H1 (cell line): ENCODE measurements around the gene CLEC18B. TPM values are rescaled to one million over a fixed set of nuclear protein-coding genes. Genes with fewer than 3 reads are reported as not detected.

ENCODE experiments used
- CTCF ChIA-PET: fragments of 300-600 bp; sonication (Branson Sonifier 250); formaldehyde crosslinking; loops from one replicate; lab custom pipeline; 2021; ENCODE audit not compliant: partially characterized antibody; lab: Charles Lee
- POLR2A ChIA-PET: fragments of 300-600 bp; sonication (Branson Sonifier 250); formaldehyde crosslinking; loops from one replicate; lab custom pipeline; 2021; ENCODE audit warnings: inconsistent platforms; ENCODE audit not compliant: partially characterized antibody; lab: Charles Lee
- DNase-seq, 2 experiments: peaks; one replicate each; pipeline versions ENCODE4 v3.0.0 to v3.0.0-alpha.2; 2010 to 2022; ENCODE audit warnings: low spot score in 2 of 2, low read depth in 1 of 2, mixed read lengths in 1 of 2
- FAIRE-seq: peaks from 2 replicates; lab custom pipeline; 2011; peaks lifted over from hg19 to GRCh38; lab: Jason Lieb, UNC
- H2AFZ ChIP-seq: 2 replicates; pipeline ENCODE4 v1.8.1; 2012; ENCODE audit warnings: low read length, inconsistent platforms
- H2AK5ac ChIP-seq: 2 replicates; pipeline ENCODE4 v1.6.1; 2013; ENCODE audit warnings: low read depth, low read length
- H2BK120ac ChIP-seq: replicated peaks from 2 replicates; pipeline ENCODE3; 2013; ENCODE audit warnings: low read depth, low read length, inconsistent platforms
- H2BK12ac ChIP-seq: 2 replicates; pipeline ENCODE4 v1.6.1; 2013; ENCODE audit warnings: low read depth, low read length
- H2BK15ac ChIP-seq: 2 replicates; pipeline ENCODE4 v1.6.1; 2013; ENCODE audit warnings: low read length
- H2BK20ac ChIP-seq: 2 replicates; pipeline ENCODE4 v1.6.1; 2013; ENCODE audit warnings: low read length
- H2BK5ac ChIP-seq: 2 replicates; pipeline ENCODE4 v1.6.1; 2013; ENCODE audit warnings: low read depth, low read length
- H3K14ac ChIP-seq: 2 replicates; pipeline ENCODE4 v1.6.1; 2013; ENCODE audit warnings: inconsistent platforms; ENCODE audit not compliant: insufficient read length
- H3K18ac ChIP-seq: 2 replicates; pipeline ENCODE4 v1.6.1; 2013; ENCODE audit warnings: low read length; ENCODE audit errors: extremely low read depth
- H3K23ac ChIP-seq: 2 replicates; pipeline ENCODE4 v1.6.1; 2013; ENCODE audit warnings: inconsistent platforms; ENCODE audit not compliant: insufficient read length
- H3K23me2 ChIP-seq: 2 replicates; pipeline ENCODE4 v1.6.1; 2013; ENCODE audit warnings: low read depth, low read length
- H3K27ac ChIP-seq: 2 replicates; pipeline ENCODE4 v1.6.1; 2011; ENCODE audit warnings: low read depth, low read length, inconsistent platforms
- H3K27me3 ChIP-seq, 4 experiments: replicated peaks in 1 of 4; 1 replicate in 1 of 4; 2 replicates in 3 of 4; pipeline versions ENCODE4 v1.6.1 to v1.8.1; 2011 to 2013; ENCODE audit warnings: low read length in 3 of 4, mild to moderate bottlenecking in 3 of 4, inconsistent platforms in 2 of 4, mixed read lengths in 2 of 4, moderate library complexity in 1 of 4; ENCODE audit not compliant: control insufficient read depth in 3 of 4, insufficient read depth in 3 of 4; ENCODE audit errors: extremely low read depth in 1 of 4
- H3K36me3 ChIP-seq, 4 experiments: 2 replicates each; pipeline versions ENCODE4 v1.6.1 to v1.8.1; 2011 to 2013; ENCODE audit warnings: mild to moderate bottlenecking in 4 of 4, low read length in 3 of 4, moderate library complexity in 2 of 4, control low read depth in 1 of 4, inconsistent platforms in 1 of 4; ENCODE audit not compliant: insufficient read depth in 4 of 4, control insufficient read depth in 2 of 4
- H3K4ac ChIP-seq: replicated peaks from 2 replicates; pipeline ENCODE3; 2013; ENCODE audit warnings: low read length, low read depth, mixed read lengths, inconsistent platforms; ENCODE audit not compliant: insufficient read length
- H3K4me1 ChIP-seq, 4 experiments: replicated peaks in 1 of 4; 1 replicate in 1 of 4; 2 replicates in 3 of 4; pipeline versions ENCODE4 v1.6.1 to v1.8.1; 2011 to 2013; ENCODE audit warnings: low read length in 3 of 4, inconsistent platforms in 2 of 4, mixed read lengths in 1 of 4; ENCODE audit not compliant: insufficient read depth in 4 of 4, control insufficient read depth in 3 of 4
- H3K4me2 ChIP-seq, 2 experiments: 2 replicates each; pipeline versions ENCODE4 v1.6.1 to v1.8.1; 2011 to 2013; ENCODE audit warnings: low read depth in 2 of 2, low read length in 2 of 2, control low read depth in 1 of 2, inconsistent platforms in 1 of 2, mild to moderate bottlenecking in 1 of 2; ENCODE audit not compliant: insufficient read depth in 1 of 2
- H3K4me3 ChIP-seq, 4 experiments: fragments of 200-600, 300-600 bp in 1 of 4; sonication (generic), shearing (Covaris generic), sonication (Bioruptor Twin) in 1 of 4; 2 replicates each; pipeline versions ENCODE4 v1.5.1 to v1.8.1; 2011 to 2016; ENCODE audit warnings: low read length in 4 of 4, low read depth in 3 of 4, control low read depth in 2 of 4, inconsistent platforms in 2 of 4, mild to moderate bottlenecking in 2 of 4, mixed read lengths in 1 of 4, moderate library complexity in 1 of 4; ENCODE audit not compliant: insufficient read depth in 2 of 4; ENCODE audit errors: extremely low read depth in 1 of 4
- H3K56ac ChIP-seq: replicated peaks from 2 replicates; pipeline ENCODE3; 2013; ENCODE audit warnings: low read depth, mild to moderate bottlenecking, mixed read lengths, low read length, inconsistent platforms; ENCODE audit not compliant: insufficient read length
- H3K79me1 ChIP-seq: 2 replicates; pipeline ENCODE4 v1.6.1; 2013; ENCODE audit warnings: low read depth, low read length, control low read depth
- H3K79me2 ChIP-seq, 2 experiments: 2 replicates each; pipeline versions ENCODE4 v1.6.1 to v1.8.1; 2012 to 2013; ENCODE audit warnings: low read length in 2 of 2, mild to moderate bottlenecking in 2 of 2, inconsistent platforms in 1 of 2; ENCODE audit not compliant: insufficient read depth in 2 of 2, control insufficient read depth in 1 of 2
- H3K9ac ChIP-seq, 4 experiments: replicated peaks in 1 of 4; 1 replicate in 1 of 4; 2 replicates in 3 of 4; pipeline versions ENCODE4 v1.6.1 to v1.8.1; 2011 to 2013; ENCODE audit warnings: low read depth in 3 of 4, low read length in 3 of 4, control low read depth in 2 of 4, mild to moderate bottlenecking in 2 of 4, moderate library complexity in 2 of 4, inconsistent platforms in 1 of 4; ENCODE audit errors: extremely low read depth in 1 of 4
- H3K9me3 ChIP-seq, 2 experiments: 2 replicates each; pipeline versions ENCODE4 v1.6.1 to v1.8.1; 2012 to 2013; ENCODE audit warnings: mild to moderate bottlenecking in 2 of 2, moderate library complexity in 2 of 2, control low read depth in 1 of 2, inconsistent platforms in 1 of 2, low read depth in 1 of 2, low read length in 1 of 2, mixed read lengths in 1 of 2; ENCODE audit not compliant: insufficient read depth in 2 of 2
- H4K20me1 ChIP-seq, 2 experiments: replicated peaks in 1 of 2; 2 replicates each; pipeline versions ENCODE3 to v1.8.1; 2011 to 2013; ENCODE audit warnings: inconsistent platforms in 2 of 2, low read length in 2 of 2, mild to moderate bottlenecking in 1 of 2; ENCODE audit not compliant: insufficient read depth in 2 of 2, control insufficient read depth in 1 of 2
- H4K5ac ChIP-seq: 2 replicates; pipeline ENCODE4 v1.6.1; 2013; ENCODE audit warnings: low read length, low read depth, mixed read lengths, inconsistent platforms; ENCODE audit not compliant: insufficient read length
- H4K8ac ChIP-seq: 2 replicates; pipeline ENCODE4 v1.8.0; 2013; ENCODE audit warnings: mild to moderate bottlenecking, moderate library complexity, low read length, inconsistent platforms; ENCODE audit not compliant: insufficient read depth; ENCODE audit errors: extremely low read depth
- H4K91ac ChIP-seq: replicated peaks from 2 replicates; pipeline ENCODE3; 2013; ENCODE audit warnings: low read length, mixed read lengths, inconsistent platforms; ENCODE audit not compliant: insufficient read length
- ASH2L ChIP-seq: fragments of 200-600, 300-600 bp; sonication (generic); IDR thresholded peaks from one replicate; pipeline ENCODE4 v1.7.1; 2017; ENCODE audit warnings: low read length
- EP300 ChIP-seq, 2 experiments: IDR thresholded peaks; 1 replicate in 1 of 2; 2 replicates in 1 of 2; pipeline ENCODE4 v1.6.1; 2011 to 2012; ENCODE audit warnings: low read depth in 2 of 2, low read length in 2 of 2, mild to moderate bottlenecking in 2 of 2, borderline replicate concordance in 1 of 2, inconsistent platforms in 1 of 2, moderate library complexity in 1 of 2
- EZH2 ChIP-seq: fragments of 200-600 bp; sonication (generic); IDR thresholded peaks from 2 replicates; pipeline ENCODE4 v1.7.1; 2012; ENCODE audit warnings: low read depth, mild to moderate bottlenecking, moderate library complexity, low read length, inconsistent platforms; ENCODE audit not compliant: severe bottlenecking
- JUND ChIP-seq: IDR thresholded peaks from 2 replicates; pipeline ENCODE4 v1.6.1; 2011; ENCODE audit warnings: mild to moderate bottlenecking, improper control_type of control experiment, low read length
- KDM5A ChIP-seq: fragments of 200-600 bp; IDR thresholded peaks from 2 replicates; pipeline ENCODE4 v1.7.1; 2012; ENCODE audit warnings: mild to moderate bottlenecking, low read length, inconsistent platforms, mixed read lengths
- MAFK ChIP-seq: IDR thresholded peaks from 2 replicates; pipeline ENCODE4 v1.6.1; 2012; ENCODE audit warnings: low read depth, mild to moderate bottlenecking, improper control_type of control experiment, low read length
- PHF8 ChIP-seq: fragments of 200-600 bp; sonication (generic); conservative IDR thresholded peaks from 2 replicates; pipeline ENCODE4 v1.7.1; 2012; ENCODE audit warnings: low read depth, mild to moderate bottlenecking, inconsistent platforms, low read length, moderate library complexity
- RFX5 ChIP-seq: IDR thresholded peaks from 2 replicates; pipeline ENCODE4 v1.6.1; 2011; ENCODE audit warnings: low read depth, low read length, improper control_type of control experiment, borderline replicate concordance
- SIX5 ChIP-seq: IDR thresholded peaks from 2 replicates; pipeline ENCODE4 v1.6.1; 2011; ENCODE audit warnings: mild to moderate bottlenecking, low read depth, low read length
- SP4 ChIP-seq: IDR thresholded peaks from 2 replicates; pipeline ENCODE4 v1.6.1; 2012; ENCODE audit warnings: low read length, inconsistent platforms
- TCF12 ChIP-seq: IDR thresholded peaks from 2 replicates; pipeline ENCODE4 v1.6.1; 2011; ENCODE audit warnings: low read depth, mild to moderate bottlenecking, low read length
- USF2 ChIP-seq: IDR thresholded peaks from 2 replicates; pipeline ENCODE4 v1.6.1; 2011; ENCODE audit warnings: low read length, improper control_type of control experiment
- YY1 ChIP-seq: IDR thresholded peaks from 2 replicates; pipeline ENCODE4 v1.6.1; 2011; ENCODE audit warnings: low read depth, mild to moderate bottlenecking, low read length
- WGBS, 2 experiments: shearing (Covaris generic) in 1 of 2; methylation state at CpG; one replicate each; pipeline versions ENCODE4 v1.1.6 to v1.1.7; 2013 to 2015; ENCODE audit warnings: low lambda C conversion rate in 2 of 2, mixed read lengths in 2 of 2, inconsistent platforms in 1 of 2, low coverage in 1 of 2, missing lambda C conversion rate in 1 of 2; ENCODE audit not compliant: insufficient replicate concordance in 2 of 2, insufficient coverage in 1 of 2, insufficient read length in 1 of 2; ENCODE audit errors: extremely low coverage in 1 of 2, missing lambda C conversion rate in 1 of 2; 5-methylcytosine and 5-hydroxymethylcytosine counted together
- polyA plus RNA-seq, 7 experiments: library from polyadenylated mRNA; depleted of rRNA in 3 of 7; stranded (reverse) in 5 of 7; unstranded in 2 of 7; fragments of >200 nt in 5 of 7; fragments of 200-250 nt in 2 of 7; gene quantifications; 1 replicate in 5 of 7; 2 replicates in 1 of 7; 4 replicates in 1 of 7; pipeline versions ENCODE4 v1.2.1 to v1.2.3, GENCODE V29; 2011 to 2013; ENCODE audit warnings: missing spikeins in 2 of 7, mixed read lengths in 2 of 7
- total RNA-seq: library from RNA; stranded (reverse); fragmentation: NEBNext Ultra II Directional; extraction: Animal tissue kit (Norgen Biotek cat#: 25700); gene quantifications from 2 replicates; pipeline ENCODE4 v1.2.1, GENCODE V29; 2021

Gene CLEC18B
- total and polyA plus RNA-seq, 2 of the 8 experiments (the other 6 are each of a cell fraction or from before 2014, with no cell fraction given) = 0.11 TPM; not detected in 1

GRCh38 chr16:74448990-74449389 lies 27.7 kb upstream of the CLEC18B start:
- no peak for DNase-seq
- Histone ChIP-seq H3K23me2 (no peaks in the 10 kb centered on the region), H3K27me3 (no peaks in the 10 kb centered on the region), H3K9me3 (no peaks in the 10 kb centered on the region), H3K36me3 (peaks cover 3 to 29% (median 18%) of the 10 kb centered on the region in 4 experiments; a peak in 7 of 8 replicates), H3K56ac (no peak overlapping the region), H3K79me2 (no peaks in the 10 kb centered on the region), H4K20me1 (no peaks in the 10 kb centered on the region), H3K4me1 (no peaks in the 10 kb centered on the region), H3K4me2 (no peak overlapping the region), H3K4ac (no peak overlapping the region), H2AFZ (no peak overlapping the region), H3K23ac (no peak overlapping the region), H3K18ac (no peak overlapping the region), H4K5ac (no peak overlapping the region), H3K14ac (no peak overlapping the region), H2AK5ac (no peak overlapping the region), H2BK5ac (no peak overlapping the region), H4K8ac (no peak overlapping the region), H2BK120ac (no peak overlapping the region), H3K4me3 (no peak overlapping the region), H3K79me1 (no peaks in the 10 kb centered on the region), H2BK12ac (no peak overlapping the region), H2BK15ac (no peak overlapping the region), H3K9ac (no peak overlapping the region), H3K27ac (no peak overlapping the region), H2BK20ac (no peak overlapping the region), H4K91ac (no peak overlapping the region)
- ChIA-PET POLR2A (interaction anchor here (0.9 kb wide), 1 partner anchor 81 kb away, joined by 3 read pairs; no protein-coding TSS in a partner anchor), CTCF (interaction anchor here (0.9 kb wide), 1 partner anchor 1613 kb away, joined by 3 read pairs; no protein-coding TSS in a partner anchor)
- WGBS, 2 experiments = 96% methylated on average over 8 of the region's 8 CpGs; no CpG with 5 or more reads in 1 of the 2 experiments
- no peak for FAIRE-seq
- TF ChIP-seq YY1 = no peak
- TF ChIP-seq SIX5 = no peak
- TF ChIP-seq JUND = no peak
- TF ChIP-seq SP4 = no peak
- TF ChIP-seq KDM5A = no peak
- no peak for TF ChIP-seq RFX5
- TF ChIP-seq USF2 = no peak
- TF ChIP-seq TCF12 = no peak
- no peak for TF ChIP-seq EP300 (IDR thresholded peaks at IDR 0.05; ENCODE audit: borderline replicate concordance in 1 of 2, low read depth in 2 of 2, low read length in 2 of 2)
- TF ChIP-seq PHF8 = no peak
- TF ChIP-seq MAFK = no peak
- no peak for TF ChIP-seq EZH2
- TF ChIP-seq ASH2L = no peak
